Measurements from ENCODE around the gene IL22RA1.

The IL22RA1 gene

DNA sequence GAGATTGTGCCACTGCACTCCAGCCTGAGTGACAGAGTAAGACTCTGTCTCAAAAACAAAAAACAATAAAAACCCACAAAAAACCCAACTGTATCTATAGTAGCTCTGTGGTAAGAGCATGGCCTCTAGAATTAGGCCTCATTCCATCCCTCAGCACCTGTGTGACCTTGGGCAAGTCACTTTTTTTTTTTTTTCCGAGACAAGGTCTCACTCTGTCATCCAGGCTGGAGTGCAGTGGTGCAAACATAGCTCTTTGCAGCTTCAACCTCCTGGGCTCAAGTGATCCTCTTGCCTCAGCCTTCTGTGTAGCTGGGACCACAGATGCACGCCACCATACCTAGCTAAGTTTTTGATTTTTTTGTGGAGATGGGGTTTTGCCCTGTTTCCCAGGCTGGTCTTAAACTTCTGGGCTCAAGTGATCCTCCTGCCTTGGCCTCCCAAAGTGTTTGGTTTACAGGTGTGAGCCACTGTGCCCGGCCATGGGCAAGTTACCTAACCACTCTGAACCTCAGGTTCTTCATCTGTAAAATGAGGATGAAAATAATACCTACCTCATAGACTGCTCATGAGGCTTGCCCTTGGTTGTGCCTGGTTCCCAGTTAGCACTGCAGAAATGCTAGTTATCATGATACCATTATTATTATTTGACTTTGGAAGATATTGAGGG lies 15.7 kb downstream of the IL22RA1 start:
- H3K27ac ChIP-seq, result no peak overlapping the region
- TF ChIP-seq, protein P1, sequence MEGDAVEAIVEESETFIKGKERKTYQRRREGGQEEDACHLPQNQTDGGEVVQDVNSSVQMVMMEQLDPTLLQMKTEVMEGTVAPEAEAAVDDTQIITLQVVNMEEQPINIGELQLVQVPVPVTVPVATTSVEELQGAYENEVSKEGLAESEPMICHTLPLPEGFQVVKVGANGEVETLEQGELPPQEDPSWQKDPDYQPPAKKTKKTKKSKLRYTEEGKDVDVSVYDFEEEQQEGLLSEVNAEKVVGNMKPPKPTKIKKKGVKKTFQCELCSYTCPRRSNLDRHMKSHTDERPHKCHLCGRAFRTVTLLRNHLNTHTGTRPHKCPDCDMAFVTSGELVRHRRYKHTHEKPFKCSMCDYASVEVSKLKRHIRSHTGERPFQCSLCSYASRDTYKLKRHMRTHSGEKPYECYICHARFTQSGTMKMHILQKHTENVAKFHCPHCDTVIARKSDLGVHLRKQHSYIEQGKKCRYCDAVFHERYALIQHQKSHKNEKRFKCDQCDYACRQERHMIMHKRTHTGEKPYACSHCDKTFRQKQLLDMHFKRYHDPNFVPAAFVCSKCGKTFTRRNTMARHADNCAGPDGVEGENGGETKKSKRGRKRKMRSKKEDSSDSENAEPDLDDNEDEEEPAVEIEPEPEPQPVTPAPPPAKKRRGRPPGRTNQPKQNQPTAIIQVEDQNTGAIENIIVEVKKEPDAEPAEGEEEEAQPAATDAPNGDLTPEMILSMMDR (IDR thresholded peaks at IDR 0.05), result no peak
- TF ChIP-seq ZFX (IDR thresholded peaks at IDR 0.05; ENCODE audit: borderline replicate concordance), result no peak

DNA sequence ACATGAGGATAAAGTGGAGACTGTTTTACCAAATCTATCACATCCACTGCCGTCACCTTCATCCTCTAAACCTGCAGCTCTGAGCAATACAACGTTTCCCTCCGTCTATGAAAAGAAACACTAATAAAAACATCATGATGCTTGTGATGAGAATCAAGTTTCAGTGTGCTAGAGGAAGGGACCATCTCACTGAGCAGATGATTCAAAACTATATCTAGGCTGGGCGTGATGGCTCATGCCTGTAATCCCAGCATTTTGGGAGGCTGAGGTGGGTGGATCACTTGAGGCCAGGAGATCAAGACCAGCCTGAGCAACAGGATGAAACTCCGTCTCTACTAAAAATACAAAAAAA lies 16.3 kb downstream of the IL22RA1 start:
- no peak overlapping the region for H3K27ac ChIP-seq
- TF ChIP-seq, protein P1 (IDR thresholded peaks at IDR 0.05), result no peak

DNA sequence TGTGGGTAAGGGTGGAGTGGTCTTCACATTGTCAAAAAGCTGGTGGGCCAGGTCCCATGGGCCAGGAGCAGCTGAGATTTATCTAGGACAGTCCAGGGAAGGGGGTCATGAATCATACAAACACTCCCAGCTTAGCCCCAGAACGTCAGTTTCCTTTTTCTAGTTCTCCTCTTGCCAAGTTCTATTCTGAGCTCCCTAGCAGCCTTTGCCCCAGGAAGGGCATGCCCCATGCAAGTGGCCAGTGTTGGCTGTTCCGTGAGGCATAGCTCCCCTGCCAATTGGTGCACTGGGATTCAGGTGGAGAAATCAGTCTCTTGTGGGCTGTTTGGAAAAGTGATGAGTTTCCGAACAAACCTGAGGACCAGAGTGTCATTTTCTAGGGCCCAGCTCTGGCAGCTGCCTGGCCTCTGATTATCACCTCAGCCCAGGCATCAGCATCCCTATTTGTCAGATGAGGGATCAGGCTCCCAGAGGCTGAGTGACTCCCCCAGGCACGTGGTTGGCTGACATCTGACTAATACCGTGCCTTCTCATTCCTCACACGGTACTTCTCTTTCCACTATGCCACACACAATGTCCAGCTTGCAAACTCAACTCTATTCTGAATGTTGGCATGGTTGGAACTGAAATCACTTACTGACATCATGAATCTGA lies 16.8 kb downstream of the IL22RA1 start:
- H3K27ac ChIP-seq, result no peak overlapping the region
- TF ChIP-seq, protein P1 (IDR thresholded peaks at IDR 0.05), result no peak
- no peak for TF ChIP-seq ZFX (IDR thresholded peaks at IDR 0.05; ENCODE audit: borderline replicate concordance)

DNA sequence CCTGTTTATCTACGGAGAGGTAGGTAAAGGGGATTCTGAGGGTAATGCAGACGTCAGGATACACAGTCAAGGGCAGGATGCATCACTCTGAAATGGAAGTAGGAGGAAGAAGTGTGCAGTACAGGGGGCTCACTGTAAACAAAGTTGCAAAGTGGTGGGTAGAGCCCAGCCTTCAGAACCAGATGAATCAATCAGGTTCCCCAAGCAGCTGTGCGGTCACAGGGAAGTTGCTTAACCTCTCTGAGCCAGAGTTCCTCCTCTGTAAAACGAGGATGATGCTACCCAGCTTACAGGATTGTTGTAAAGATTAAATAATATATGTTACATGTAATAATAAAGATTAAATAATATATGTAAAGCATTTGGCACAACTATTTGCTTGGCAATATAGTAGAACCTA lies 17.5 kb downstream of the IL22RA1 start:
- TF ChIP-seq ZFX (IDR thresholded peaks at IDR 0.05; ENCODE audit: borderline replicate concordance), result no peak
- TF ChIP-seq, protein P1 (IDR thresholded peaks at IDR 0.05), result no peak
- H3K27ac ChIP-seq, result no peak overlapping the region

DNA sequence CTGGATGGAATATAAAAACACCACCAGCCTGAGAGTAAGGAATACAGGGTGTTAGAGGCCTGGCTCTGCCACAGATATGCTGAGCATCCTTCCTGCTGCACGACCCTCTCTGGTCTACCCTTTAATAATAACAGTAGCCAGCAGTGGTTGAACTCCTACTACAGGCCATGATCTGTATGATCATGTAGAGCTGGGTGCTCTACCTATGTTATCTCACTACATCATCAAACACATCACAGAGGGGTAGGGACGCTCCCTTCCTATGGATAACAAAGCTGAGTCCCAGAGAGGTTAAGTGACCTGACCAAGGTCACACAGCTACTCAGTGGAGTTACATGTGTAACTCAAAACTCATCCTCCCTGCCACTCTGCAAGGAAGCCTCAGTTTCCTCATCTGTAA lies 18.0 kb downstream of the IL22RA1 start:
- no peak overlapping the region for H3K27ac ChIP-seq
- TF ChIP-seq, protein P1 (IDR thresholded peaks at IDR 0.05), result no peak
- TF ChIP-seq ZFX (IDR thresholded peaks at IDR 0.05; ENCODE audit: borderline replicate concordance), result no peak

DNA sequence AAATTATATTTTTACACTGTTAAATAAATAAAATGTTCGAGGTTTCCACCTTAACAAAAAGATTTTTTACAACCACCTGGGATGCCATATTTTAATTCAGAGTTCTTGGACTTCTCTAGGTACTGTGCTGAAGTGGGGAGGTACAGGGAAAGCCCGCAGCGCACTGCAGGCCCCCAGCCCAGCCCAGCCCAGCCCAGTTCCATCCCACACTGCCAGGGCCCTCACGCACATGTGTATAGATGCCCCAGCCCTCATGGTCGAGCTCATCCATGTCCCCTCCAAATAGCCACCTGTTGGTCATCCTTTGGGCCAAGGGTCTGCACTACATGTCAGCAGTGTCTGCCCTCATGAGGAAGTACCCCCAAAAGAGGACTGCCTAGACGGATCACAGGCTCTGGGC lies 19.3 kb downstream of the IL22RA1 start:
- no peak for TF ChIP-seq ZFX (IDR thresholded peaks at IDR 0.05; ENCODE audit: borderline replicate concordance)
- TF ChIP-seq, protein P1 (IDR thresholded peaks at IDR 0.05), result no peak
- H3K27ac ChIP-seq, result no peak overlapping the region

DNA sequence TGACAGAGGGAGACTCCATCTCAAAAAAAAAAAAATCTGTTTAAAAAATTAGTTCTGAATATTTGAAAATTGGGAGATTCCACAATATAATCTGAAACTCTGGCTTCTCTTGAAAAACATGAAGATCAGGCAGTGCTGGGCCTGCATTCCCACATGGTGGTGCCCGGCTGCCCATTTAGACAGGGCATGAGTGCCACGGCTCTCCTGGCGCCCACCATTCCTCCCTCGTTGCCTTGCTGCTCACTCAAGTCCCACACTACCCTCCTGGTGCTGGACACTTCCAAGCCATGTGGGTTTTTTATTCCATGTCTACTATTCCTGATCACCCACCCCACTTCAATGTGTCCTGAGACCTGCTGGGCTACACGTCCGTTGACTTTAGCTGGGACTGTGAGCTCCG lies 20.2 kb downstream of the IL22RA1 start:
- TF ChIP-seq ZFX (IDR thresholded peaks at IDR 0.05; ENCODE audit: borderline replicate concordance), result no peak
- TF ChIP-seq, protein P1 (IDR thresholded peaks at IDR 0.05), result no peak
- no peak overlapping the region for H3K27ac ChIP-seq

All from 22Rv1 (cell line).